ENCODE results near the gene CHTF8.

CHTF8 gene

DNA sequence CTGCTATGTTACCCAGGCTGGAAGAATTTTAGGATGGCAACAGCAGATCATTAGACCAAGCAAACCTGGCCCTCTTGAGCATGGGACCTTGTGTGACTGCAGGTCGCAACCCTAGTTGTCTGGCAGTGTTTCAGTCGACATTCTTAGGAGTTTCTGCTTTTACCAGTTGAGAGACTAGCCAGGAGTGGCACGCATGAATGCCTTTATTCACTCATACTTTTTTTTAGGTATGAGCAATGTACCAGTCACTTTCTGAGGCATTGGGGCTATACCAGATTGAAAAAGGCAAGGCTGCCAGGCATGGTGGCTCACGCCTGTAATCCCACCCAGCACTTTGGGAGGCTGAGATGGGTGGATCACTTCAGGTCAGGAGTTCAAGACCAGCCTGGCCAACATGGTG is 55.1 kb downstream of the CHTF8 start:
- TF ChIP-seq TRIM28 (IDR thresholded peaks at IDR 0.05; ENCODE audit: borderline replicate concordance, low read length): no peak
- no peak for TF ChIP-seq ZNF704 (tag by site-specific recombination; IDR thresholded peaks at IDR 0.05)
- no peak for TF ChIP-seq HIC1 (tag by site-specific recombination; IDR thresholded peaks at IDR 0.05)
- no peak for TF ChIP-seq ZNF16 (tag by site-specific recombination; IDR thresholded peaks at IDR 0.05; ENCODE audit: low read depth)
- no peak for TF ChIP-seq ZNF548 (tag by site-specific recombination; IDR thresholded peaks at IDR 0.05)
- no peak for TF ChIP-seq KLF10 (tag by site-specific recombination; IDR thresholded peaks at IDR 0.05)
- no peak for TF ChIP-seq IKZF3 (tag by site-specific recombination; IDR thresholded peaks at IDR 0.05)
- TF ChIP-seq AEBP2 (tag by site-specific recombination; IDR thresholded peaks at IDR 0.05; ENCODE audit: borderline replicate concordance): no peak
- TF ChIP-seq, protein P1, sequence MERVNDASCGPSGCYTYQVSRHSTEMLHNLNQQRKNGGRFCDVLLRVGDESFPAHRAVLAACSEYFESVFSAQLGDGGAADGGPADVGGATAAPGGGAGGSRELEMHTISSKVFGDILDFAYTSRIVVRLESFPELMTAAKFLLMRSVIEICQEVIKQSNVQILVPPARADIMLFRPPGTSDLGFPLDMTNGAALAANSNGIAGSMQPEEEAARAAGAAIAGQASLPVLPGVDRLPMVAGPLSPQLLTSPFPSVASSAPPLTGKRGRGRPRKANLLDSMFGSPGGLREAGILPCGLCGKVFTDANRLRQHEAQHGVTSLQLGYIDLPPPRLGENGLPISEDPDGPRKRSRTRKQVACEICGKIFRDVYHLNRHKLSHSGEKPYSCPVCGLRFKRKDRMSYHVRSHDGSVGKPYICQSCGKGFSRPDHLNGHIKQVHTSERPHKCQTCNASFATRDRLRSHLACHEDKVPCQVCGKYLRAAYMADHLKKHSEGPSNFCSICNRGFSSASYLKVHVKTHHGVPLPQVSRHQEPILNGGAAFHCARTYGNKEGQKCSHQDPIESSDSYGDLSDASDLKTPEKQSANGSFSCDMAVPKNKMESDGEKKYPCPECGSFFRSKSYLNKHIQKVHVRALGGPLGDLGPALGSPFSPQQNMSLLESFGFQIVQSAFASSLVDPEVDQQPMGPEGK (tag by site-specific recombination; IDR thresholded peaks at IDR 0.05): no peak
- no peak for TF ChIP-seq ZNF830 (tag by site-specific recombination; IDR thresholded peaks at IDR 0.05; ENCODE audit: low read depth)
- TF ChIP-seq ZNF202 (tag by site-specific recombination; IDR thresholded peaks at IDR 0.05; ENCODE audit: borderline replicate concordance): no peak
- no peak for TF ChIP-seq ZSCAN18 (tag by site-specific recombination; IDR thresholded peaks at IDR 0.05)
- no peak for TF ChIP-seq ZBTB10 (tag by site-specific recombination; IDR thresholded peaks at IDR 0.05)
- no peak for TF ChIP-seq ATF2 (tag by site-specific recombination; IDR thresholded peaks at IDR 0.05; ENCODE audit: low read depth)
- TF ChIP-seq ZFP3 (tag by site-specific recombination; IDR thresholded peaks at IDR 0.05; ENCODE audit: low read depth): no peak
- TF ChIP-seq, protein P2, sequence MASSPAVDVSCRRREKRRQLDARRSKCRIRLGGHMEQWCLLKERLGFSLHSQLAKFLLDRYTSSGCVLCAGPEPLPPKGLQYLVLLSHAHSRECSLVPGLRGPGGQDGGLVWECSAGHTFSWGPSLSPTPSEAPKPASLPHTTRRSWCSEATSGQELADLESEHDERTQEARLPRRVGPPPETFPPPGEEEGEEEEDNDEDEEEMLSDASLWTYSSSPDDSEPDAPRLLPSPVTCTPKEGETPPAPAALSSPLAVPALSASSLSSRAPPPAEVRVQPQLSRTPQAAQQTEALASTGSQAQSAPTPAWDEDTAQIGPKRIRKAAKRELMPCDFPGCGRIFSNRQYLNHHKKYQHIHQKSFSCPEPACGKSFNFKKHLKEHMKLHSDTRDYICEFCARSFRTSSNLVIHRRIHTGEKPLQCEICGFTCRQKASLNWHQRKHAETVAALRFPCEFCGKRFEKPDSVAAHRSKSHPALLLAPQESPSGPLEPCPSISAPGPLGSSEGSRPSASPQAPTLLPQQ (tag by site-specific recombination; IDR thresholded peaks at IDR 0.05): no peak
- TF ChIP-seq ZNF747 (tag by site-specific recombination; IDR thresholded peaks at IDR 0.05): no peak
- no peak for TF ChIP-seq ZXDB (tag by site-specific recombination; IDR thresholded peaks at IDR 0.05)
- TF ChIP-seq, protein P3, sequence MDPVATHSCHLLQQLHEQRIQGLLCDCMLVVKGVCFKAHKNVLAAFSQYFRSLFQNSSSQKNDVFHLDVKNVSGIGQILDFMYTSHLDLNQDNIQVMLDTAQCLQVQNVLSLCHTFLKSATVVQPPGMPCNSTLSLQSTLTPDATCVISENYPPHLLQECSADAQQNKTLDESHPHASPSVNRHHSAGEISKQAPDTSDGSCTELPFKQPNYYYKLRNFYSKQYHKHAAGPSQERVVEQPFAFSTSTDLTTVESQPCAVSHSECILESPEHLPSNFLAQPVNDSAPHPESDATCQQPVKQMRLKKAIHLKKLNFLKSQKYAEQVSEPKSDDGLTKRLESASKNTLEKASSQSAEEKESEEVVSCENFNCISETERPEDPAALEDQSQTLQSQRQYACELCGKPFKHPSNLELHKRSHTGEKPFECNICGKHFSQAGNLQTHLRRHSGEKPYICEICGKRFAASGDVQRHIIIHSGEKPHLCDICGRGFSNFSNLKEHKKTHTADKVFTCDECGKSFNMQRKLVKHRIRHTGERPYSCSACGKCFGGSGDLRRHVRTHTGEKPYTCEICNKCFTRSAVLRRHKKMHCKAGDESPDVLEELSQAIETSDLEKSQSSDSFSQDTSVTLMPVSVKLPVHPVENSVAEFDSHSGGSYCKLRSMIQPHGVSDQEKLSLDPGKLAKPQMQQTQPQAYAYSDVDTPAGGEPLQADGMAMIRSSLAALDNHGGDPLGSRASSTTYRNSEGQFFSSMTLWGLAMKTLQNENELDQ (tag by site-specific recombination; IDR thresholded peaks at IDR 0.05; ENCODE audit: low read depth): no peak
- TF ChIP-seq FEZF1 (tag by site-specific recombination; IDR thresholded peaks at IDR 0.05): no peak
- POLR2A ChIA-PET: no interaction called here
- Histone ChIP-seq H3K9me3 (ENCODE audit: control insufficient read depth, insufficient read depth, low read depth, low read length) (no peaks in the 10 kb centered on the region), H3K27ac (ENCODE audit: extremely low read depth, low read depth, low read length) (no peak overlapping the region), H3K36me3 (ENCODE audit: control insufficient read depth in 2 of 2, insufficient read depth in 1 of 2, low read length in 2 of 2) (no peaks in the 10 kb centered on the region), H3K4me1 (ENCODE audit: control insufficient read depth, insufficient read depth, low read length) (peaks cover 7% of the 10 kb centered on the region), H3K4me3 (ENCODE audit: low read depth, low read length) (no peak overlapping the region)
- CTCF ChIA-PET: interaction anchor here (0.7 kb wide), 1 partner anchor 567 kb away, joined by 5 read pairs; no protein-coding TSS in a partner anchor

Data from HEK293 (cell line).